SW480 (cell line): ENCODE results near the gene SYK.

Experiments
- DNase-seq: peaks from one replicate; pipeline ENCODE4 v3.0.0-alpha.2; 2016; ENCODE audit warnings: low spot score

SYK gene

GRCh38 chr9:90825586-90825985, 24.0 kb downstream of the SYK start:
- DNase-seq = no peak

- no peak for DNase-seq
These were observed 24.9 kb downstream of the SYK start for GRCh38 chr9:90826326-90827020.

GRCh38 chr9:90827181-90827871, 25.7 kb downstream of the SYK start:
- DNase-seq = no peak

- no peak for DNase-seq
These were observed 28.4 kb downstream of the SYK start for GRCh38 chr9:90830051-90830450.

DNA sequence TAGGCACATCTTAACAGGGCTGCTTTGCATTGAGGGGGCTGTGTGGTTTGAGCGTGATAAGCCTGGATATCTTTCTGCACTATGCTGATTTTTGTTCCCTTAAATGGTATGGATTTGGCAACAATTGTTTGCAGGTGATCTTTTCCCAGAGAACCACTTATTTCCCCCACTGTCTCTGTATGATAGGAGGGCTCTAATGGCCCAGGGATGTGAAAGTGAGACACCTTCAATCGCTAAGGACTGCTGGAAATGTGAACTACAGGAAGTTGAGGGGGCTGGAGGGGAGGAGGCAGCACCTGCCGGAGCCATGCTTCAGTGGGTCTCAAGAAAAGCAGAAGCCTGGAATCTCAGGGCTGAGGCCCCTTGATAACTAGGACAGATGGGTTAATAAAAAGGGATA, 29.4 kb downstream of the SYK start:
- DNase-seq = no peak

- DNase-seq = no peak
These were observed 30.6 kb downstream of the SYK start for GRCh38 chr9:90832261-90832660.

DNA sequence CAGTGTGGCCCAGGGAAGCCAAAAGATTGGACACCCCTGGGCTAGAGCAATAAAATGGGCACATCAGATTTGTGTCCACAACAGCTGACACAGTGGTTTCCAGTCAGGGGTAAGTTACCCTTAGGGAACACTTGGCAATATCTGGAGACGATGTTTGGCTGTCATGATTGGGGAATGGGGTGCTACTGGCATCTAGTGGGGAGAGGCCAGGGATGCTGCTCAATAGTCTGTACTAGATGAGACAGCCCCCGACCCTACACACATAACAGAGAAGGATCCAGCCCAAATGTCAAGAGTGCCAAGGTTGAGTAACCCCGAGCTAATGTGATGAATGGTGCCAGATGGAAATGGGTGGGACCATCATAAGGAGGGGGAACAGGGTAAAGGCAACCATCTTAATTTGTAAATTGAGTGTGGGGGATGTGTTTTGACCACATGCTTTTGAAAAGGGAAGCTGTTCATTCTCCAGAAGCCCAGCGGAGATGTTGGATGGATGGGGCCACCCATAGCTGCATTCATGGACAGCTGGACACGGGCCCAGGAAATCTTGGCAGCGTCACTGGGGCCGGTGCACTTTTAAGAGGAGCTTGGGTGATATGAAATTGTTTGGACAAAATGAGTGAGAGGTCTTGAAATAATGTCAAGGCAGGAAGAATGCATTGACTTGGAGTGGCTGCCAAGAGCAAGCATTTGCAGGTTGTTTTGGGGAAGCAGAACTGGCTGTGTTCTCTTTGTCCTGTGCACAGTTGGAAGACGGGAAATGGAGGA, 33.4 kb downstream of the SYK start:
- DNase-seq = no peak

DNA sequence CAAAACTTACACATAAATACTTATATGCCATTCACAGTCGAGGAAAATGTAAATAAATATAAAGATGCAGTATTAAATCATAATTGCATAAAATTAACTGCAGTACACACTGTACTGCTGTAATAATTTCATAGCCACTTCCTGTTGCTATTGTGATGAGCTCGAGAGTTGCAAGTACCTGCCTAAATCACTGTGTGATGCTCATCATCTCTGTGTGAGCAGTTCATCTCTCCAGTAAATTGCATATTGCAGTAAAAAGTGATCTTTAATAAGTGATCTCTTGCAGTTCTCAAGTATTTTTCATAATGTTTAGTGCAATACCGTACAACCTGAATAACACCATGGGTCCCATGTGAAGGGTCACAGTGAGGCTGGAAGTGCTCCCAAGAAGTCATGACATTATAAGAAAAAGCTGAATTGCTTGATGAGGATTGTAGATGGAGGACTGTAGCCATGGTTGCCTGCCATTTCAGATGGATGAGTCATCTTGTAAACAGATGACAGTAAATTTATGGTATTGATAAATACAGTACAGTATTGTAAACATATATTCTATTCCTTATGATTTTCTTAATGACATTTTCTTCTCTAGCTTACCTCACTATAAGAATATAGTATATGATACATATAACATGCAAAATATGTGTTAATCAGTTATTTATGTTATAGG, 34.9 kb downstream of the SYK start:
- peak; percentile 39 for DNase-seq

DNA sequence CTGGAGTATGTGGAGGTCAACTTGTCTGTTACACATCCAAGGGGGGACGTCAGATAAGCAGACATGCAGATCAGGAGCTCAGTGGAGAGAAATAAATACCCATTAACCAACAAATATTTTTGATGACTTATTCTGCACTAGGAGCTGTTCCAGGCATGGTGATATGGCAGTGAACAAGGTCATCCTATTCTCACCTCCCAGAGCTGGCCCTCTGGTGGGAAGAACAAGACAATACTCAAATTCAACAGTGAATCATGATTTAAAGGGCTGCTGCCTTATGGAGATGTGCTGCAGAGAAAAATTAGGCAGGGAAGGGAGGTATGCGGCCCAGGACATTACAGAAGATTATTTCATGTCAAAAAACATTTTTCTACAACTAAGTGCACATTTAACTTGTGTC, 36.5 kb downstream of the SYK start:
- DNase-seq = no peak

GRCh38 chr9:90838581-90839154, 37.0 kb downstream of the SYK start:
- no peak for DNase-seq

DNA sequence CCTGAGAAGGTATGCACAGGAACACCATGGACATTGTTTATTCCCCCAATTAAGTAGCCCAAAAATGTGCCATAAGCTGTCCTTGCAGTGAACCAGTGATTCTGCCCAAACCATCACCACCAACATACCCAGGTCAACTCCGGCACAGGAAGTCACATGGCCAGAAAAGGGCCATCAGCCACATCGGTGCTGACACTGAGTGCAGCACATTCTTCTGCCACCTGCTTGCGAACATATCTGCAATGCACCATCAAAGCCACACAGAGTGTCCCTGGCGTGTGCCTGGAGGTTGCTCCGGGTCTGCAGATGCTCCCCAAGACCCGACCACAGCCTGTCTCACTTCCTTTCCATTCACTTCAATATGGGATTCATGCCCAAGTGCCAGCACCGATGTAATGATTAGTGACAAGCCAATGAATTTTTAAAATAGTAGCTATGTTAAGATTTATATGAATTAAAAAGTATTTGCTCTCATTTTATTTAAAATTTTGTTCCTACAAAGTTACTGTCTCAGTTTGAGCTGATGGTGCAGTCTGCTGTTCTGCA, 37.6 kb downstream of the SYK start:
- DNase-seq = no peak

DNA sequence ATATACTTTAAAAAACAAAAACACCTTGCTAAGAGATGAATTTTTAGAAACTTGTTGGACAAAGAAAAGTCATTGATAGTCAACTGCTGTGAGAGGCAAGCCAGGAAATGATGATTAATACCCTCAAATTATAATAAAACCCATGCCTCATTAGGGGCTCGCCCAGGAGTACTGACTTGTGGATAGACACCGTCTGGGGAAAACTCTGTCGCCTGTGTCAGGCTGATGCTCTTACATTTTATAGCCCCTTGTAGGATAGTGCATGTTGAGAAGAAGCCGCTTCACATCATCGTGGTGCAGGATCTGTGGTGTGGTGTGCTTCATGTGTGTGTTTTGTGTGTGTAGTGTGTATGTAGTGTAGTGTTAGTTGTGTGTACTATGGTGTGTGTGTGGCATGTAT, 39.1 kb downstream of the SYK start:
- DNase-seq = no peak

DNA sequence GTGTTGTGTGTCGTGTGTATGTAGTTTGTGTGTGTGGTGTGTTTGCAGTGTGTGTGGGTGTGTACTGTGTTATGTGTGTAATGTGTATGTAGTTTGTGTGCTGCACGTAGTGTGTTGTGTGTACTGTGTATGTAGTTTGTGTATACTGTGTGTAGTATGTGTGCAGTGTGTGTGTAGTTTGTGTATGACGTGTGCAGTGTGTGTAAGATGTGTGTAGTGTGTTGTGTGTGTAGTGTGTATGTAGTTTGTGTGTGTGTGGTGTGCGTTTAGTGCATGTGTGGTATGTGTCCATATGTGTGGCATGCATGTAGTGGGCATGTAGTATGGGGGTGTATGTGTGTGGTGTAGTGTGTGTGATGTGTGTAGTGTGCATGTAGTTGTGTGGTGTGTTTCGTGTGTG, 39.6 kb downstream of the SYK start:
- DNase-seq = no peak

- no peak for DNase-seq
These were observed 40.0 kb downstream of the SYK start for GRCh38 chr9:90841615-90842014.

GRCh38 chr9:90842176-90842777, 40.7 kb downstream of the SYK start:
- DNase-seq = no peak

DNA sequence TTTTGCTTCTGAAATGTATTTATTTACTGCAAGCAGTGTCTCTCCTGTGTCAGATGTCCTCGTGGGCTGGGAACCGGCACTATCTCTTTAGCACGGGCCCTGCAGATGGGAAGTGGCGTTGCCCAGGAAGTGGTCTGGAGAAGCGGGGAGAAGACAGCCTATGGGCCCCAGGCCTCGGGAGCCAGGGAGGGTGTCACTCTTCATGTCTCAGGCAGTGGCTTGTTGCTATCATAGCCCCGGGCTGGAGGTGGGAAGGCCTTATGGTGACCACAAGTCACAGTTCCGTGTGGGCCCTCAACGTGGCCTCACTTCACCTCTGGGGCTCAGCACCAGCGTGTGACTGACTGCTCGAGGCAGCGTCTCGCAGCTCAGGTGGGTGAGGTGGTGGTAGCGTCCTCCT, 41.4 kb downstream of the SYK start:
- no peak for DNase-seq

DNA sequence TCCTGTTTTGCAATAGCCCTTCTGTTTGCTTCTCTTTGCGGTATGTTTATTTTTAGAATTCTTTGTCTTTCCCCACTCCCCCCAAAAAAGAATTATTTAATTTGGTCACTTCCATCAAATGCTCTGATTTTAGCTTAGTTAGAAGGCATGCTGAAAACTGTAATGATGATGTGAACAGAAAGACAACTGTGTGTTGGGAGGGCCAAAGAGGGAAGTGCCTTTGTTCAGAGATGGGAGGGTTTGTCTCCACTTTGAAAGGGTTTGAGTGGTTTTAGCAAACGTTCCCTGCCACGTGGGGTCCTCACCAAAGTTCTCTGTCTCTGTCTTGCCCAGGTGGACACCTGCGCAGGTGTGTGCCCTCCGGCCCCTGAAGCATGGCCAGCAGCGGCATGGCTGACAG, 41.9 kb downstream of the SYK start:
- DNase-seq = no peak

GRCh38 chr9:90844326-90844725, 42.7 kb downstream of the SYK start:
- DNase-seq = no peak

- DNase-seq = no peak
These were observed 45.3 kb downstream of the SYK start for GRCh38 chr9:90846770-90847419.

GRCh38 chr9:90847971-90848370, 46.4 kb downstream of the SYK start:
- DNase-seq = no peak

GRCh38 chr9:90848866-90849265, 47.2 kb downstream of the SYK start:
- DNase-seq = no peak
